NCI-H2171 (cell line): ENCODE data around the gene A2M.

Experiments used
- DNase-seq: peaks from one replicate; lab custom pipeline; 2025; lab: John Stamatoyannopoulos, UW

The A2M gene

GRCh38 chr12:9037431-9037830 is 78.3 kb downstream of the A2M start:
- DNase-seq: no peak

GRCh38 chr12:9036227-9036626 is 79.5 kb downstream of the A2M start:
- no peak for DNase-seq

- DNase-seq: no peak
Observed at GRCh38 chr12:9034095-9034494, 81.6 kb downstream of the A2M start.

GRCh38 chr12:9033265-9033887 is 82.3 kb downstream of the A2M start:
- no peak for DNase-seq

- no peak for DNase-seq
Observed at GRCh38 chr12:9032202-9032964, 83.3 kb downstream of the A2M start.

- DNase-seq: no peak
Observed at GRCh38 chr12:9030776-9031175, 84.9 kb downstream of the A2M start.

GRCh38 chr12:9027161-9028059 is 88.3 kb downstream of the A2M start:
- no peak for DNase-seq

- no peak for DNase-seq
Observed at GRCh38 chr12:9024512-9024911, 91.2 kb downstream of the A2M start.

GRCh38 chr12:9022592-9022991 is 93.1 kb downstream of the A2M start:
- no peak for DNase-seq
